Right atrium auricular region (tissue), 2 donors: ENCODE data around the gene TOPORS. TPM values are rescaled to one million over a fixed set of nuclear protein-coding genes. Genes with fewer than 3 reads are reported as not detected.

Source experiments
- DNase-seq: peaks from one replicate; pipeline ENCODE4 v3.0.0-alpha.2; 2019; ENCODE audit warnings: low spot score
- H3K27ac ChIP-seq, 2 donors: fragments of 200-600 bp; sonication (generic); 1 replicate in 1 of 2; 2 replicates in 1 of 2; pipeline ENCODE4 v1.5.1; 2016 to 2019
- H3K27me3 ChIP-seq, 2 donors: fragments of 200-600 bp; sonication (generic); one replicate each; pipeline versions ENCODE4 v1.5.1 to v1.6.0; 2017 to 2019
- H3K36me3 ChIP-seq: fragments of 200-600 bp; sonication (generic); one replicate; pipeline ENCODE4 v1.5.1; 2016
- H3K4me1 ChIP-seq, 2 donors: fragments of 200-600 bp; sonication (generic); one replicate each; pipeline versions ENCODE4 v1.5.1 to v1.6.0; 2017 to 2019
- H3K4me3 ChIP-seq, 2 donors: fragments of 200-600 bp; sonication (generic); 1 replicate in 1 of 2; 2 replicates in 1 of 2; pipeline ENCODE4 v1.5.1; 2017 to 2019; ENCODE audit warnings: mild to moderate bottlenecking in 1 of 2, moderate library complexity in 1 of 2
- H3K9me3 ChIP-seq, 2 donors: fragments of 200-600 bp; sonication (generic); one replicate each; pipeline ENCODE4 v1.5.1; 2019
- CTCF ChIP-seq, 2 donors: fragments of 200-600 bp; sonication (generic); IDR thresholded peaks; one replicate each; pipeline ENCODE4 v1.5.1; 2019; ENCODE audit warnings: antibody characterized with exemption in 2 of 2
- total RNA-seq, 2 donors: library from RNA; depleted of rRNA; stranded (reverse); fragments of >200 nt; gene quantifications; one replicate each; pipeline ENCODE4 v1.1.0, GENCODE V29; 2016

Gene TOPORS
- total RNA-seq, 2 donors from 2014 or later, result 9.4 to 11.0 TPM

GRCh38 chr9:32558408-32558934 lies 6.1 kb upstream of the TOPORS start:
- peaks cover 0 to 8% of the 10 kb centered on the region in 2 donors for H3K4me1 ChIP-seq
- no peak overlapping the region for H3K4me3 ChIP-seq
- H3K27me3 ChIP-seq, result no peaks in the 10 kb centered on the region
- TF ChIP-seq CTCF (IDR thresholded peaks at IDR 0.05), result no peak
- no peak overlapping the region for H3K27ac ChIP-seq
- no peaks in the 10 kb centered on the region for H3K36me3 ChIP-seq
- H3K9me3 ChIP-seq, result no peaks in the 10 kb centered on the region
- DNase-seq, result no peak

DNA sequence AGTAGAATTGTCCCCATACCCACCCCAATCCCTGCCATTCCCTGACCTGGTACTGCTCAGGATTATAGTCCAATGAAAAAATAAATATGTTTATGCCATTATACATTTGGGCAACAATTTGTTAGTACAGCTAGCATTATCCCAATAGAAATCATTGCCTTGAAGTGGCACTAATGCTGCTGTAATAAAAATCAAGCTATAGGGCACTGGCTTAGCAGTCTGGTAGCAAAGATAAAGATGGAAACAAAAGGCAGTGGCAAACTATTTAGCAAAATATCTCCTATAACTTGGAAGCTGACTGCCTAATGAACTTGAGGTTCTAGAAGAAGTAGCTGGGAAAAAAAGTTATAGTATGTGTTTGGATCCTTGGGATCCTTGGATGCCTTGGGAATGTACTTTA lies 2.2 kb upstream of the TOPORS start:
- H3K36me3 ChIP-seq, result no peaks in the 10 kb centered on the region
- no peak overlapping the region for H3K27ac ChIP-seq
- no peak for TF ChIP-seq CTCF (IDR thresholded peaks at IDR 0.05)
- H3K27me3 ChIP-seq, result no peaks in the 10 kb centered on the region
- H3K4me3 ChIP-seq, result no peak overlapping the region
- H3K4me1 ChIP-seq, result peaks cover 0 to 25% of the 10 kb centered on the region in 2 donors
- H3K9me3 ChIP-seq, result no peaks in the 10 kb centered on the region
- no peak for DNase-seq

GRCh38 chr9:32554107-32554506 lies 1.7 kb upstream of the TOPORS start:
- DNase-seq, result no peak
- Histone ChIP-seq H3K27me3 (no peaks in the 10 kb centered on the region), H3K4me1 (peaks cover 0 to 26% of the 10 kb centered on the region in 2 donors), H3K27ac (no peak overlapping the region), H3K36me3 (no peaks in the 10 kb centered on the region), H3K9me3 (no peaks in the 10 kb centered on the region), H3K4me3 (no peak overlapping the region)
- TF ChIP-seq CTCF (IDR thresholded peaks at IDR 0.05), result no peak

GRCh38 chr9:32551276-32552051 lies 922 bp downstream of the TOPORS start:
- TF ChIP-seq CTCF (IDR thresholded peaks at IDR 0.05), result no peak
- Histone ChIP-seq H3K27ac (peak overlapping the region; percentile 95 to 96), H3K9me3 (no peaks in the 10 kb centered on the region), H3K4me3 (peak overlapping the region; percentile 78 to 85), H3K36me3 (no peaks in the 10 kb centered on the region), H3K27me3 (no peaks in the 10 kb centered on the region), H3K4me1 (peaks cover 0 to 21% of the 10 kb centered on the region in 2 donors)
- peak; percentile 61 for DNase-seq

DNA sequence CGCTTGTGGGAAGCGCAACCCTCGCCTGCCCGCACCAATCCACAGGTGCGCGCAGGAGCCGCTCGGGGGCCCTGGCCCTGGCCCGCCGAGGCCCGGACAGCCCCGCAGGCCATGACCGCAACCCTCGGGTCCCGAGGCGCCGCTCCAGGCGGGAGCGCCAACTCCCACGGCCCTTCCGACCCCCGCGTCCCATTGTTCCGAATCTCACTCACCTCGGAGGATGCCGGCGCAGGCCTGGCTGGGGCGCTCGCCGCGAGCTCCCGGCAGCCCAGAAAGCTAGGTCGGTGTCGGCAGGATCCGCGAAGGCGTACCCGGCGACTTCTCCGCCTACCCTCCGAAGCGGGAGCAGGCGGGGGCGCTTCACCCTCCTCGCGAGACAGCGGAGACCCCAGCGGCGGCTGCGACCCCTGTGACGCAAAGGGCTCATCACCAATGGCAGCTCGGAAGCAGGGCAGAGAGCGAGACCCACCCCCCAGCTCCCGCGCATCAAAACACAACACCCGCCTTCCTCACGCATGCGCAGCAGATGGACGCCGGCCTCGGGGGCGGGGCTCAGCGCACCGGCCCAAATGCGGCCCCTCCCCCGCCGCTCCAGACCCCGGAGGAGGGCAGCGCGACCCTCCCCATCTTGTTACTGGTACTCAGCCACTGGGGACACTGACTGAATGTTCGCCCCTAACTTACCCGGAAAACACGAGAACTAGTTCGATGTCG lies 1.7 kb downstream of the TOPORS start:
- Histone ChIP-seq H3K36me3 (no peaks in the 10 kb centered on the region), H3K4me3 (peak overlapping the region; percentile 78 to 85), H3K27ac (peak overlapping the region; percentile 95 to 96), H3K4me1 (peaks cover 0 to 21% of the 10 kb centered on the region in 2 donors), H3K27me3 (no peaks in the 10 kb centered on the region), H3K9me3 (no peaks in the 10 kb centered on the region)
- DNase-seq, result peak; percentile 92
- no peak for TF ChIP-seq CTCF (IDR thresholded peaks at IDR 0.05)
